HepG2 (cell line): ENCODE data around the gene NSD1. TPM values are rescaled to one million over a fixed set of nuclear protein-coding genes. Genes with fewer than 3 reads are reported as not detected.

Source experiments
- DR1 ChIP-seq: sonication (generic); formaldehyde crosslinking; IDR thresholded peaks from 2 replicates; pipeline ENCODE4 v1.8.0; 2021; ENCODE audit warnings: mild to moderate bottlenecking, missing genetic modification reagents, inconsistent platforms
- HNRNPH1 ChIP-seq: fragments of 200-400 bp; formaldehyde crosslinking; optimal IDR thresholded peaks from 2 replicates; pipeline ENCODE3; 2017; ENCODE audit warnings: mild to moderate bottlenecking, low read depth, low read length
- HOXA7 ChIP-seq: sonication (generic); formaldehyde crosslinking; IDR thresholded peaks from 2 replicates; pipeline ENCODE4 v1.8.1; 2022; ENCODE audit warnings: mild to moderate bottlenecking, missing genetic modification reagents, moderate library complexity
- KLF13 ChIP-seq: sonication (generic); formaldehyde crosslinking; IDR thresholded peaks from 2 replicates; pipeline ENCODE4 v1.4.0; 2020; ENCODE audit warnings: mild to moderate bottlenecking, missing genetic modification reagents
- NAIF1 ChIP-seq: sonication (generic); formaldehyde crosslinking; IDR thresholded peaks from 2 replicates; pipeline ENCODE4 v1.5.0; 2020; ENCODE audit warnings: mild to moderate bottlenecking, missing genetic modification reagents, borderline replicate concordance
- NFYB ChIP-seq: sonication (generic); formaldehyde crosslinking; IDR thresholded peaks from 2 replicates; pipeline ENCODE4 v1.4.0; 2020; ENCODE audit warnings: missing genetic modification reagents
- RAD51 ChIP-seq: fragments of 450-650 bp; IDR thresholded peaks from 2 replicates; pipeline ENCODE4 v1.6.1; 2016; ENCODE audit warnings: borderline replicate concordance
- SMYD3 ChIP-seq: sonication (generic); formaldehyde crosslinking; IDR thresholded peaks from 2 replicates; pipeline ENCODE4 v1.8.1; 2023; ENCODE audit warnings: mild to moderate bottlenecking, missing genetic modification reagents
- SNRNP70 ChIP-seq: fragments of 200-400 bp; formaldehyde crosslinking; IDR thresholded peaks from 2 replicates; pipeline ENCODE4 v1.6.1; 2017; ENCODE audit warnings: mild to moderate bottlenecking, low read depth, low read length, moderate library complexity
- TCF7L2 ChIP-seq: IDR thresholded peaks from 2 replicates; pipeline ENCODE4 v1.6.1; 2011; ENCODE audit warnings: mild to moderate bottlenecking, low read depth, low read length, moderate library complexity
- THAP11 ChIP-seq: IDR thresholded peaks from 2 replicates; pipeline ENCODE4 v1.6.1; 2016; ENCODE audit warnings: missing biosample characterization, missing genetic modification reagents
- TOPORS ChIP-seq: sonication (generic); formaldehyde crosslinking; IDR thresholded peaks from 2 replicates; pipeline ENCODE4 v1.8.0; 2023; ENCODE audit warnings: mild to moderate bottlenecking, missing genetic modification reagents
- YEATS2 ChIP-seq: sonication (generic); formaldehyde crosslinking; IDR thresholded peaks from 2 replicates; pipeline ENCODE4 v1.4.0; 2020; ENCODE audit warnings: missing genetic modification reagents, borderline replicate concordance
- ZFP36L2 ChIP-seq: sonication (generic); formaldehyde crosslinking; IDR thresholded peaks from 2 replicates; pipeline ENCODE4 v1.4.0; 2020; ENCODE audit warnings: missing genetic modification reagents
- ZMYM2 ChIP-seq: sonication (generic); formaldehyde crosslinking; IDR thresholded peaks from 2 replicates; pipeline ENCODE4 v1.8.0; 2022; ENCODE audit warnings: mild to moderate bottlenecking, missing genetic modification reagents
- ZNF138 ChIP-seq: sonication (generic); formaldehyde crosslinking; IDR thresholded peaks from 2 replicates; pipeline ENCODE4 v1.5.0; 2020; ENCODE audit warnings: mild to moderate bottlenecking, low read depth, missing genetic modification reagents
- ZNF546 ChIP-seq: sonication (generic); formaldehyde crosslinking; conservative IDR thresholded peaks from 2 replicates; pipeline ENCODE4 v1.8.1; 2023; ENCODE audit warnings: mild to moderate bottlenecking, missing genetic modification reagents
- ZNF607 ChIP-seq: sonication (generic); formaldehyde crosslinking; IDR thresholded peaks from 2 replicates; pipeline ENCODE4 v1.5.1; 2020; ENCODE audit warnings: missing genetic modification reagents, mild to moderate bottlenecking, borderline replicate concordance
- ZNF674 ChIP-seq: sonication (generic); formaldehyde crosslinking; IDR thresholded peaks from 2 replicates; pipeline ENCODE4 v1.5.0; 2020; ENCODE audit warnings: low read depth, mild to moderate bottlenecking, missing genetic modification reagents
- ZNF713 ChIP-seq: sonication (generic); formaldehyde crosslinking; IDR thresholded peaks from 2 replicates; pipeline ENCODE4 v1.4.0; 2020; ENCODE audit warnings: mild to moderate bottlenecking, missing genetic modification reagents
- ZNF790 ChIP-seq: sonication (generic); formaldehyde crosslinking; IDR thresholded peaks from 2 replicates; pipeline ENCODE4 v1.8.0; 2022; ENCODE audit warnings: missing genetic modification reagents, mild to moderate bottlenecking, borderline replicate concordance
- ZNF879 ChIP-seq: sonication (generic); formaldehyde crosslinking; IDR thresholded peaks from 2 replicates; pipeline ENCODE4 v1.8.1; 2023; ENCODE audit warnings: missing genetic modification reagents
- ZSCAN21 ChIP-seq: sonication (generic); formaldehyde crosslinking; IDR thresholded peaks from 2 replicates; pipeline ENCODE4 v1.8.0; 2022; ENCODE audit warnings: mild to moderate bottlenecking, missing genetic modification reagents, moderate library complexity, borderline replicate concordance
- polyA plus RNA-seq, 8 experiments: library from polyadenylated mRNA; depleted of rRNA in 3 of 8; stranded (reverse) in 7 of 8; unstranded in 1 of 8; fragments of >200 nt; fragmentation: Illumina TruSeq in 4 of 8; extraction: Trizol in 4 of 8; gene quantifications; 2 replicates each; pipeline versions ENCODE4 v1.2.1 to v1.2.3, GENCODE V29; 2011 to 2016; ENCODE audit warnings: low read depth in 4 of 8, missing spikeins in 1 of 8, mixed read lengths in 1 of 8; ENCODE audit not compliant: insufficient read depth in 1 of 8
- total RNA-seq, 5 experiments: library from RNA; depleted of rRNA; stranded (reverse); fragments of >200 nt; fragmentation: Illumina TruSeq; extraction: Trizol; gene quantifications; 2 replicates each; pipeline ENCODE4 v1.2.3, GENCODE V29; 2016; ENCODE audit warnings: low read depth in 1 of 5
- TF ChIP-seq, protein P1 (sequence below): sonication (generic); formaldehyde crosslinking; IDR thresholded peaks from 2 replicates; pipeline ENCODE4 v1.5.0; 2020; ENCODE audit warnings: missing genetic modification reagents
- TF ChIP-seq, protein P2 (sequence below): sonication (generic); formaldehyde crosslinking; IDR thresholded peaks from 2 replicates; pipeline ENCODE4 v1.8.1; 2023; ENCODE audit warnings: mild to moderate bottlenecking, moderate library complexity, missing genetic modification reagents
- TF ChIP-seq, protein P3 (sequence below): sonication (generic); formaldehyde crosslinking; IDR thresholded peaks from 2 replicates; pipeline ENCODE4 v1.4.0; 2020; ENCODE audit warnings: missing genetic modification reagents

The NSD1 gene
- total and polyA plus RNA-seq, 2 of the 13 experiments (the other 11 are each of a cell fraction or from before 2014, with no cell fraction given) = 0.01 to 0.09 TPM

DNA sequence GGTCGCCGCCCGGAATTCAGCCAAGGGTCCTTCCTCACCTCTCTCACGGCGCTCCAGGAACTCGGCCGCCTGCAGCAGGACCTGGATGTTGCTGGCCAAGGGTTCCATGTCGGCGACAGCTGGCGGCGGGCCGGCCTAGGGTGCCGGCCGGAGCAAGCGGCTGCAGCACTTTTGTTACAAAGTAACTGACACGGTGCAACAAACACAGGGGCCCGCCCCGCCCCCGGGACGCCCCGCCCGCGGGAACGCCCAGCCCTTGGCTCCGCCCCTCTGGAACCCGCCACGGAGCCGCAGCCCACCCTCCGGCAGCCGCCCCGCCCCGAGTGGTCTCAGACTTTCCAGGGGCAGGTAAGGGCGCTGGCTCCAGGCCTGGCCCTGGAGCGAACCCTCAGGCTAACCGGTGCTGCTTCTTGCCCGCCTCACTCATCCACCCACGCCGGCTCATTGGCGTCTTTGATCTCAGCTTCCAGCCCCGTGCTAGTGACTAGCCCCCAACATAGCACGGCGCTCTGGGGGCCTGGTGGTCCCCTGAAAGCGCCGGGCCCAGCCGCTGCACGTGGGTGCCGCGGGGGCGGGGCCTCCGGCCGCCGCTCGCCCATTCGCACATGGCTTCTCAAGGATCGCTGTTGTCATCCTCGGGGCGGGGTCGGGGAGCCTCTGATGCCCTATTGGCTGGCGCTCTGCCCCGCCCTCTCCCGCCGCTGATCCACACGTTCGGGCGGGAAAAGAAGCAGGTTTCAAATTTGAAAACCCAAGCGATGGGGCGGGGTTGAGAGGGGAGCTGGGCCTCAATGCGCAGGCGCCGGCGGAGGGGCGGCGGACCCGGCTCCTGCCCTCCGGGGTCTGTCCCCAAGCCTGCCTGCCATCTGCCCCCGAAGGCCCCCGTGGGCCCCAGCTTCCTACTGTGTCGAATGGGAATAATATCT is 178.4 kb downstream of the NSD1 start, which contains the start of gene MXD3 (continued):
- TF ChIP-seq YEATS2 = no peak
- TF ChIP-seq ZNF674 = no peak
- TF ChIP-seq TCF7L2 = no peak
- TF ChIP-seq NAIF1 (CRISPR knock-in tag) = no peak
- no peak for TF ChIP-seq ZNF713
- TF ChIP-seq TOPORS (CRISPR knock-in tag) = no peak
- TF ChIP-seq NFYB (CRISPR knock-in tag) = peak; percentile 95
- TF ChIP-seq SMYD3 (CRISPR knock-in tag) = 0 out of 2 replicates have a peak, but pooled peaks have one; percentile 26
- TF ChIP-seq, protein P1, sequence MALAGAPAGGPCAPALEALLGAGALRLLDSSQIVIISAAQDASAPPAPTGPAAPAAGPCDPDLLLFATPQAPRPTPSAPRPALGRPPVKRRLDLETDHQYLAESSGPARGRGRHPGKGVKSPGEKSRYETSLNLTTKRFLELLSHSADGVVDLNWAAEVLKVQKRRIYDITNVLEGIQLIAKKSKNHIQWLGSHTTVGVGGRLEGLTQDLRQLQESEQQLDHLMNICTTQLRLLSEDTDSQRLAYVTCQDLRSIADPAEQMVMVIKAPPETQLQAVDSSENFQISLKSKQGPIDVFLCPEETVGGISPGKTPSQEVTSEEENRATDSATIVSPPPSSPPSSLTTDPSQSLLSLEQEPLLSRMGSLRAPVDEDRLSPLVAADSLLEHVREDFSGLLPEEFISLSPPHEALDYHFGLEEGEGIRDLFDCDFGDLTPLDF = peak; percentile 100
- no peak for TF ChIP-seq RAD51
- no peak for TF ChIP-seq SNRNP70
- no peak for TF ChIP-seq DR1 (CRISPR knock-in tag)
- TF ChIP-seq HNRNPH1 = no peak
- TF ChIP-seq ZSCAN21 (CRISPR knock-in tag) = no peak; the same call in 1 of the 2 replicates
- TF ChIP-seq, protein P2, sequence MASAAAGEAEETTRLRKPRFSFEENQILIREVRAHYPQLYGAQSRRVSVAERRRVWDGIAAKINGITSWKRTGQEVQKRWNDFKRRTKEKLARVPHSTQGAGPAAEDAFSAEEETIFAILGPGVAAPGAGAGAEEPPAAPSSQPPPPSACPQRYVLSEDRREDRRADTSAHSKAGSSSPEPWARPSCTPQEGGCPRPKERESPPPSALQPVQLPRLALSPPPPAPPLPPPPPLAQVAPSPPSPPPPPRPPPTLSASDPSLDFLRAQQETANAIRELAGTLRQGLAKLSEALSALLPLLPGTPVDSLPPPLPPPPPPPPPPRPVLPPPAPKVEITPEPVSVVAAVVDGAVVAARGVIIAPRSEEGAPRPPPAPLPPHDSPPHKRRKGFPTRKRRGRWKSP = peak; percentile 29; the same call in 1 of the 2 replicates
- TF ChIP-seq ZMYM2 (CRISPR knock-in tag) = 0 out of 2 replicates have a peak, but pooled peaks have one; percentile 17
- 0 out of 2 replicates have a peak, but pooled peaks have one; percentile 46 for TF ChIP-seq ZNF790 (CRISPR knock-in tag)
- TF ChIP-seq THAP11 (CRISPR knock-in tag) = no peak
- TF ChIP-seq ZNF607 (CRISPR knock-in tag) = peak; percentile 61; the same call in 1 of the 2 replicates
- TF ChIP-seq, protein P3, sequence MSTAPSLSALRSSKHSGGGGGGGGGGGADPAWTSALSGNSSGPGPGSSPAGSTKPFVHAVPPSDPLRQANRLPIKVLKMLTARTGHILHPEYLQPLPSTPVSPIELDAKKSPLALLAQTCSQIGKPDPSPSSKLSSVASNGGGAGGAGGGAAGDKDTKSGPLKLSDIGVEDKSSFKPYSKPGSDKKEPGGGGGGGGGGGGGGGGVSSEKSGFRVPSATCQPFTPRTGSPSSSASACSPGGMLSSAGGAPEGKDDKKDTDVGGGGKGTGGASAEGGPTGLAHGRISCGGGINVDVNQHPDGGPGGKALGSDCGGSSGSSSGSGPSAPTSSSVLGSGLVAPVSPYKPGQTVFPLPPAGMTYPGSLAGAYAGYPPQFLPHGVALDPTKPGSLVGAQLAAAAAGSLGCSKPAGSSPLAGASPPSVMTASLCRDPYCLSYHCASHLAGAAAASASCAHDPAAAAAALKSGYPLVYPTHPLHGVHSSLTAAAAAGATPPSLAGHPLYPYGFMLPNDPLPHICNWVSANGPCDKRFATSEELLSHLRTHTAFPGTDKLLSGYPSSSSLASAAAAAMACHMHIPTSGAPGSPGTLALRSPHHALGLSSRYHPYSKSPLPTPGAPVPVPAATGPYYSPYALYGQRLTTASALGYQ (CRISPR knock-in tag) = 0 out of 2 replicates have a peak, but pooled peaks have one; percentile 80
- no peak for TF ChIP-seq KLF13 (CRISPR knock-in tag)
- TF ChIP-seq HOXA7 (CRISPR knock-in tag) = no peak
- TF ChIP-seq ZNF138 = peak; percentile 40; the same call in 1 of the 2 replicates
- TF ChIP-seq ZFP36L2 (CRISPR knock-in tag) = no peak
- 0 out of 2 replicates have a peak, but pooled peaks have one; percentile 54 for TF ChIP-seq ZNF879 (CRISPR knock-in tag)
- peak; percentile 70; the same call in 1 of the 2 replicates for TF ChIP-seq ZNF546
